PC-3 (cell line): ENCODE measurements around the gene LMO1.

ENCODE experiments used
- EZH2 ChIP-seq: fragments of 300-600 bp; sonication (generic); IDR thresholded peaks from one replicate; pipeline ENCODE4 v1.6.1; 2017; ENCODE audit warnings: antibody characterized with exemption, mild to moderate bottlenecking, low read length; ENCODE audit not compliant: unreplicated experiment
- TF ChIP-seq, protein P1 (sequence below): fragments of 300-600 bp; sonication (generic); conservative IDR thresholded peaks from 2 replicates; pipeline ENCODE4 v1.5.1; 2017; ENCODE audit warnings: antibody characterized with exemption, low read depth, mild to moderate bottlenecking, low read length

DNA sequence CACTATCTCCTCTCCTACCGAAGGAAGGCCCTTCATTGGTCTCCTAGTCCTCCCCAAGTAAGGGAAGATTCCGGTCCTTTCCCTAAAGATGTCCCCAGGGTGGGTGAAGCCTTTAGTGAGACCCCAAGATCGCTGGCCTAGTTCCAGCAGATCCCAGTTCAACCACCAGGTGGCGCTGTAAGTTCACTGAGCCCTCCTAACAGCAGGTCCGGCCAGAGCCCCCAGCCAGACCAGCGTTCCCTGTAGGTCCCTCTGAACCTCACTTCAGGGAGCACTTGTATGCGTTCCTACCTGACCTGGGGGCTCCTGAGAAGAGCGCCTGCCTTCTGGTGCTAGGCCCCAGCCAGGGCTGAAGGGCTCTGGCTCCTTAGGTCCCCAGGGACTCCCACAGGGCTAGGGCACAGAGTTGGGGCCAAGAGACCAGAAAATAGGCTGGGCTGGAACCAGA is 38.1 kb downstream of the LMO1 start:
- TF ChIP-seq, protein P1, sequence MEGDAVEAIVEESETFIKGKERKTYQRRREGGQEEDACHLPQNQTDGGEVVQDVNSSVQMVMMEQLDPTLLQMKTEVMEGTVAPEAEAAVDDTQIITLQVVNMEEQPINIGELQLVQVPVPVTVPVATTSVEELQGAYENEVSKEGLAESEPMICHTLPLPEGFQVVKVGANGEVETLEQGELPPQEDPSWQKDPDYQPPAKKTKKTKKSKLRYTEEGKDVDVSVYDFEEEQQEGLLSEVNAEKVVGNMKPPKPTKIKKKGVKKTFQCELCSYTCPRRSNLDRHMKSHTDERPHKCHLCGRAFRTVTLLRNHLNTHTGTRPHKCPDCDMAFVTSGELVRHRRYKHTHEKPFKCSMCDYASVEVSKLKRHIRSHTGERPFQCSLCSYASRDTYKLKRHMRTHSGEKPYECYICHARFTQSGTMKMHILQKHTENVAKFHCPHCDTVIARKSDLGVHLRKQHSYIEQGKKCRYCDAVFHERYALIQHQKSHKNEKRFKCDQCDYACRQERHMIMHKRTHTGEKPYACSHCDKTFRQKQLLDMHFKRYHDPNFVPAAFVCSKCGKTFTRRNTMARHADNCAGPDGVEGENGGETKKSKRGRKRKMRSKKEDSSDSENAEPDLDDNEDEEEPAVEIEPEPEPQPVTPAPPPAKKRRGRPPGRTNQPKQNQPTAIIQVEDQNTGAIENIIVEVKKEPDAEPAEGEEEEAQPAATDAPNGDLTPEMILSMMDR, result peak; percentile 93
- TF ChIP-seq EZH2, result no peak
